ENCODE data around the gene PPP1R37.

Gene PPP1R37

GRCh38 chr19:45125360-45125759 lies 32.4 kb downstream of the PPP1R37 start:
- no peak overlapping the region for H3K9ac ChIP-seq (ENCODE audit: low read length)
- peak overlapping the region; percentile 17 for H3K4ac ChIP-seq (ENCODE audit: low read depth, low read length)
- H4K12ac ChIP-seq (ENCODE audit: low read depth, low read length): no peak overlapping the region
- no peak overlapping the region for H2BK120ac ChIP-seq (ENCODE audit: insufficient read depth, low read length, poor library complexity)
- H3K79me2 ChIP-seq (ENCODE audit: control insufficient read depth, insufficient read depth, low read length, poor library complexity): peaks cover 8% of the 10 kb centered on the region
- H3K4me3 ChIP-seq (ENCODE audit: low read depth, low read length): no peak overlapping the region
- H2AK5ac ChIP-seq (ENCODE audit: low read length): no peak overlapping the region
- no peak overlapping the region for H3K27ac ChIP-seq (ENCODE audit: low read depth, low read length)
- H3K23ac ChIP-seq (ENCODE audit: low read length): no peak overlapping the region
- peaks cover 27 to 31% of the 10 kb centered on the region in 2 experiments for H3K4me1 ChIP-seq (ENCODE audit: control insufficient read depth in 1 of 2, insufficient read depth in 2 of 2, low read length in 2 of 2)
- WGBS (ENCODE audit: extremely low coverage, insufficient coverage, insufficient read length): no CpG with 5 or more reads among the region's 9 CpGs
- no peaks in the 10 kb centered on the region for H3K27me3 ChIP-seq (ENCODE audit: insufficient read depth, low read length)
- H3K9me3 ChIP-seq (ENCODE audit: insufficient read depth, low read depth, low read length): no peaks in the 10 kb centered on the region
- no peaks in the 10 kb centered on the region for H3K79me1 ChIP-seq (ENCODE audit: low read length)
- H2BK12ac ChIP-seq (ENCODE audit: low read length): no peak overlapping the region
- no peaks in the 10 kb centered on the region for H3K36me3 ChIP-seq (ENCODE audit: control insufficient read depth in 1 of 2, insufficient read depth in 2 of 2, low read length in 2 of 2)
- H2AFZ ChIP-seq (ENCODE audit: insufficient read depth, low read length, poor library complexity): no peak overlapping the region
- H4K8ac ChIP-seq (ENCODE audit: low read depth, low read length): no peak overlapping the region
- DNase-seq: no peak
- H3K18ac ChIP-seq (ENCODE audit: low read length): no peak overlapping the region
- H2BK5ac ChIP-seq (ENCODE audit: low read depth, low read length, poor library complexity): no peak overlapping the region
- no peak overlapping the region for H4K91ac ChIP-seq (ENCODE audit: low read depth, low read length)
- no peak overlapping the region for H3K4me2 ChIP-seq (ENCODE audit: low read length)
- no peak overlapping the region for H3K14ac ChIP-seq (ENCODE audit: low read length)

- Histone ChIP-seq H2BK120ac (ENCODE audit: insufficient read depth, low read length, poor library complexity) (no peak overlapping the region), H2BK5ac (ENCODE audit: low read depth, low read length, poor library complexity) (no peak overlapping the region), H3K4ac (ENCODE audit: low read depth, low read length) (peak overlapping the region; percentile 9), H4K91ac (ENCODE audit: low read depth, low read length) (no peak overlapping the region), H4K8ac (ENCODE audit: low read depth, low read length) (no peak overlapping the region), H4K12ac (ENCODE audit: low read depth, low read length) (no peak overlapping the region), H3K27ac (ENCODE audit: low read depth, low read length) (no peak overlapping the region), H3K4me1 (ENCODE audit: control insufficient read depth in 1 of 2, insufficient read depth in 2 of 2, low read length in 2 of 2) (peaks cover 26 to 30% of the 10 kb centered on the region in 2 experiments), H2BK12ac (ENCODE audit: low read length) (no peak overlapping the region), H3K14ac (ENCODE audit: low read length) (no peak overlapping the region), H3K79me1 (ENCODE audit: low read length) (no peaks in the 10 kb centered on the region), H3K4me3 (ENCODE audit: low read depth, low read length) (no peak overlapping the region), H3K27me3 (ENCODE audit: insufficient read depth, low read length) (no peaks in the 10 kb centered on the region), H2AK5ac (ENCODE audit: low read length) (no peak overlapping the region), H3K9ac (ENCODE audit: low read length) (peak overlapping the region; percentile 1), H3K36me3 (ENCODE audit: control insufficient read depth in 1 of 2, insufficient read depth in 2 of 2, low read length in 2 of 2) (no peaks in the 10 kb centered on the region), H2AFZ (ENCODE audit: insufficient read depth, low read length, poor library complexity) (no peak overlapping the region), H3K4me2 (ENCODE audit: low read length) (no peak overlapping the region), H3K79me2 (ENCODE audit: control insufficient read depth, insufficient read depth, low read length, poor library complexity) (peaks cover 8% of the 10 kb centered on the region), H3K9me3 (ENCODE audit: insufficient read depth, low read depth, low read length) (no peaks in the 10 kb centered on the region), H3K23ac (ENCODE audit: low read length) (no peak overlapping the region), H3K18ac (ENCODE audit: low read length) (no peak overlapping the region)
- WGBS (ENCODE audit: extremely low coverage, insufficient coverage, insufficient read length): no CpG with 5 or more reads among the region's 12 CpGs
- DNase-seq: peak; percentile 57 to 82
Observed at GRCh38 chr19:45125975-45126493, 33.1 kb downstream of the PPP1R37 start.

GRCh38 chr19:45126654-45127053 lies 33.7 kb downstream of the PPP1R37 start:
- WGBS (ENCODE audit: extremely low coverage, insufficient coverage, insufficient read length): no CpG with 5 or more reads among the region's 7 CpGs
- H2AFZ ChIP-seq (ENCODE audit: insufficient read depth, low read length, poor library complexity): no peak overlapping the region

GRCh38 chr19:45128146-45128545 lies 35.2 kb downstream of the PPP1R37 start:
- H2BK12ac ChIP-seq (ENCODE audit: low read length): no peak overlapping the region
- no peak overlapping the region for H4K91ac ChIP-seq (ENCODE audit: low read depth, low read length)
- no peak overlapping the region for H2AFZ ChIP-seq (ENCODE audit: insufficient read depth, low read length, poor library complexity)
- no peaks in the 10 kb centered on the region for H3K36me3 ChIP-seq (ENCODE audit: control insufficient read depth in 1 of 2, insufficient read depth in 2 of 2, low read length in 2 of 2)
- no peak overlapping the region for H2BK5ac ChIP-seq (ENCODE audit: low read depth, low read length, poor library complexity)
- H3K79me1 ChIP-seq (ENCODE audit: low read length): no peaks in the 10 kb centered on the region
- no peak for DNase-seq
- no peak overlapping the region for H3K4me2 ChIP-seq (ENCODE audit: low read length)
- H3K9ac ChIP-seq (ENCODE audit: low read length): no peak overlapping the region
- no peak overlapping the region for H3K14ac ChIP-seq (ENCODE audit: low read length)
- no peak overlapping the region for H3K18ac ChIP-seq (ENCODE audit: low read length)
- H3K23ac ChIP-seq (ENCODE audit: low read length): no peak overlapping the region
- no peak overlapping the region for H4K8ac ChIP-seq (ENCODE audit: low read depth, low read length)
- no peak overlapping the region for H3K4me3 ChIP-seq (ENCODE audit: low read depth, low read length)
- no peak overlapping the region for H3K27ac ChIP-seq (ENCODE audit: low read depth, low read length)
- no peak overlapping the region for H3K4ac ChIP-seq (ENCODE audit: low read depth, low read length)
- H3K27me3 ChIP-seq (ENCODE audit: insufficient read depth, low read length): no peaks in the 10 kb centered on the region
- no peaks in the 10 kb centered on the region for H3K9me3 ChIP-seq (ENCODE audit: insufficient read depth, low read depth, low read length)
- no CpG with 5 or more reads among the region's 5 CpGs for WGBS (ENCODE audit: extremely low coverage, insufficient coverage, insufficient read length)
- no peak overlapping the region for H4K12ac ChIP-seq (ENCODE audit: low read depth, low read length)
- H2AK5ac ChIP-seq (ENCODE audit: low read length): no peak overlapping the region
- no peaks in the 10 kb centered on the region for H3K79me2 ChIP-seq (ENCODE audit: control insufficient read depth, insufficient read depth, low read length, poor library complexity)
- no peak overlapping the region for H2BK120ac ChIP-seq (ENCODE audit: insufficient read depth, low read length, poor library complexity)
- H3K4me1 ChIP-seq (ENCODE audit: control insufficient read depth in 1 of 2, insufficient read depth in 2 of 2, low read length in 2 of 2): peaks cover 8 to 9% of the 10 kb centered on the region in 2 experiments

More at GRCh38 chr19:45126654-45127053, 33.7 kb downstream of the PPP1R37 start:
- H3K14ac ChIP-seq (ENCODE audit: low read length): no peak overlapping the region
- no peak overlapping the region for H2AK5ac ChIP-seq (ENCODE audit: low read length)
- no peak overlapping the region for H4K91ac ChIP-seq (ENCODE audit: low read depth, low read length)
- H3K9me3 ChIP-seq (ENCODE audit: insufficient read depth, low read depth, low read length): no peaks in the 10 kb centered on the region
- peaks cover 21 to 24% of the 10 kb centered on the region in 2 experiments for H3K4me1 ChIP-seq (ENCODE audit: control insufficient read depth in 1 of 2, insufficient read depth in 2 of 2, low read length in 2 of 2)
- H3K4me2 ChIP-seq (ENCODE audit: low read length): no peak overlapping the region
- no peak overlapping the region for H3K23ac ChIP-seq (ENCODE audit: low read length)
- H4K12ac ChIP-seq (ENCODE audit: low read depth, low read length): no peak overlapping the region
- H3K4me3 ChIP-seq (ENCODE audit: low read depth, low read length): no peak overlapping the region
- H3K18ac ChIP-seq (ENCODE audit: low read length): no peak overlapping the region
- no peak overlapping the region for H3K9ac ChIP-seq (ENCODE audit: low read length)
- H2BK120ac ChIP-seq (ENCODE audit: insufficient read depth, low read length, poor library complexity): no peak overlapping the region
- no peak overlapping the region for H2BK12ac ChIP-seq (ENCODE audit: low read length)
- H3K4ac ChIP-seq (ENCODE audit: low read depth, low read length): no peak overlapping the region
- no peak overlapping the region for H4K8ac ChIP-seq (ENCODE audit: low read depth, low read length)
- DNase-seq: no peak
- H3K79me2 ChIP-seq (ENCODE audit: control insufficient read depth, insufficient read depth, low read length, poor library complexity): peaks cover 5% of the 10 kb centered on the region
- no peaks in the 10 kb centered on the region for H3K27me3 ChIP-seq (ENCODE audit: insufficient read depth, low read length)
- H3K79me1 ChIP-seq (ENCODE audit: low read length): no peaks in the 10 kb centered on the region
- no peak overlapping the region for H2BK5ac ChIP-seq (ENCODE audit: low read depth, low read length, poor library complexity)
- no peak overlapping the region for H3K27ac ChIP-seq (ENCODE audit: low read depth, low read length)
- H3K36me3 ChIP-seq (ENCODE audit: control insufficient read depth in 1 of 2, insufficient read depth in 2 of 2, low read length in 2 of 2): no peaks in the 10 kb centered on the region

All from trophoblast cell (in vitro differentiated cells and primary cell).